ENCODE data around the gene RXRG.

The RXRG gene

GRCh38 chr1:165397944-165398343 is 47.0 kb downstream of the RXRG start:
- DNase-seq (ENCODE audit: low spot score) = no peak
- no peak for TF ChIP-seq CTCF (IDR thresholded peaks at IDR 0.05; ENCODE audit: extremely low read depth, missing control alignments)

- no peak for DNase-seq (ENCODE audit: low spot score)
- TF ChIP-seq CTCF (IDR thresholded peaks at IDR 0.05; ENCODE audit: extremely low read depth, missing control alignments) = no peak
Measured at GRCh38 chr1:165395901-165396300, 49.0 kb downstream of the RXRG start.

GRCh38 chr1:165395478-165395877 is 49.4 kb downstream of the RXRG start:
- DNase-seq (ENCODE audit: low spot score) = no peak
- TF ChIP-seq CTCF (IDR thresholded peaks at IDR 0.05; ENCODE audit: extremely low read depth, missing control alignments) = no peak

- peak; percentile 76 for TF ChIP-seq CTCF (IDR thresholded peaks at IDR 0.05; ENCODE audit: extremely low read depth, missing control alignments)
- peak; percentile 85 for DNase-seq (ENCODE audit: low spot score)
Measured at GRCh38 chr1:165392634-165393571, 52.0 kb downstream of the RXRG start.

- no peak for TF ChIP-seq CTCF (IDR thresholded peaks at IDR 0.05; ENCODE audit: extremely low read depth, missing control alignments)
- no peak for DNase-seq (ENCODE audit: low spot score)
Measured at GRCh38 chr1:165389609-165390008, 55.3 kb downstream of the RXRG start.

- no peak for TF ChIP-seq CTCF (IDR thresholded peaks at IDR 0.05; ENCODE audit: extremely low read depth, missing control alignments)
Measured at GRCh38 chr1:165387961-165388360, 57.0 kb downstream of the RXRG start.

GRCh38 chr1:165387505-165387904 is 57.4 kb downstream of the RXRG start:
- TF ChIP-seq CTCF (IDR thresholded peaks at IDR 0.05; ENCODE audit: extremely low read depth, missing control alignments) = no peak
- DNase-seq (ENCODE audit: low spot score) = no peak

More at GRCh38 chr1:165387961-165388360, 57.0 kb downstream of the RXRG start:
- no peak for DNase-seq (ENCODE audit: low spot score)

All from GM20000 (cell line).